Mammary epithelial cell (primary cell): ENCODE measurements around the gene MFSD11.

Experiments used
- CTCF ChIP-seq, 2 donors: IDR thresholded peaks in 1 of 2; conservative IDR thresholded peaks in 1 of 2; 2 replicates each; pipeline ENCODE4 v1.5.1; 2011 to 2012; ENCODE audit warnings: inconsistent platforms in 2 of 2, low read length in 2 of 2, mild to moderate bottlenecking in 2 of 2, control low read depth in 1 of 2, low read depth in 1 of 2; ENCODE audit not compliant: insufficient read depth in 1 of 2; ENCODE audit errors: extremely low read depth in 1 of 2
- EZH2 ChIP-seq: IDR thresholded peaks from 2 replicates; pipeline ENCODE4 v1.6.1; 2012; ENCODE audit warnings: low read length, inconsistent platforms, borderline replicate concordance

GRCh38 chr17:76689859-76690258, 48.1 kb upstream of the MFSD11 start:
- TF ChIP-seq CTCF (conservative IDR thresholded peaks at IDR 0.05 in 1 of 2, IDR thresholded peaks at IDR 0.05 in 1 of 2; ENCODE audit: extremely low read depth in 1 of 2, insufficient read depth in 1 of 2, low read depth in 1 of 2, low read length in 2 of 2) (no peak), EZH2 (no peak)
